GM19463 (cell line): ENCODE measurements around the gene ASXL2.
"Not testable (repeated sequence)": the region's sequence is repeated elsewhere in the genome, so short reads cannot be mapped to it uniquely, and the experiment has no call there.

ENCODE experiments used
- ATAC-seq: cut with Tn5 transposase; IDR thresholded peaks from one replicate; pipeline ENCODE4 v1.9.1; 2021; ENCODE audit warnings: mild to moderate bottlenecking, moderate library complexity; ENCODE audit not compliant: unreplicated experiment

Gene ASXL2

GRCh38 chr2:25838152-25838756, 40.0 kb downstream of the ASXL2 start:
- no peak for ATAC-seq

- ATAC-seq: no peak
Measured at GRCh38 chr2:25835906-25836305, 42.4 kb downstream of the ASXL2 start.

GRCh38 chr2:25833566-25833965, 44.7 kb downstream of the ASXL2 start:
- no peak for ATAC-seq

- ATAC-seq: no peak
Measured at GRCh38 chr2:25832897-25833296, 45.4 kb downstream of the ASXL2 start.

GRCh38 chr2:25831746-25832449, 46.4 kb downstream of the ASXL2 start:
- ATAC-seq: no peak

- ATAC-seq: no peak
Measured at GRCh38 chr2:25829828-25830227, 48.5 kb downstream of the ASXL2 start.

GRCh38 chr2:25829377-25829704, 48.9 kb downstream of the ASXL2 start:
- ATAC-seq: no peak

- ATAC-seq: not testable (repeated sequence)
Measured at GRCh38 chr2:25828532-25829376, 49.5 kb downstream of the ASXL2 start.

GRCh38 chr2:25825238-25825637, 53.0 kb downstream of the ASXL2 start:
- no peak for ATAC-seq

- no peak for ATAC-seq
Measured at GRCh38 chr2:25824718-25825117, 53.6 kb downstream of the ASXL2 start.

GRCh38 chr2:25824216-25824615, 54.1 kb downstream of the ASXL2 start:
- no peak for ATAC-seq

GRCh38 chr2:25822190-25823117, 55.8 kb downstream of the ASXL2 start:
- ATAC-seq: no peak

GRCh38 chr2:25821225-25822056, 56.8 kb downstream of the ASXL2 start:
- ATAC-seq: no peak

- ATAC-seq: no peak
Measured at GRCh38 chr2:25819597-25820039, 58.7 kb downstream of the ASXL2 start.

- peak; percentile 88 for ATAC-seq
Measured at GRCh38 chr2:25817630-25818029, 60.7 kb downstream of the ASXL2 start.

GRCh38 chr2:25817006-25817405, 61.3 kb downstream of the ASXL2 start:
- ATAC-seq: no peak

GRCh38 chr2:25816249-25816648, 62.0 kb downstream of the ASXL2 start:
- no peak for ATAC-seq

- no peak for ATAC-seq
Measured at GRCh38 chr2:25814681-25815080, 63.6 kb downstream of the ASXL2 start.

GRCh38 chr2:25810428-25810827, 67.9 kb downstream of the ASXL2 start:
- ATAC-seq: no peak

- no peak for ATAC-seq
Measured at GRCh38 chr2:25809646-25810045, 68.6 kb downstream of the ASXL2 start.
